ENCODE results near the gene TCHH.

Gene TCHH

DNA sequence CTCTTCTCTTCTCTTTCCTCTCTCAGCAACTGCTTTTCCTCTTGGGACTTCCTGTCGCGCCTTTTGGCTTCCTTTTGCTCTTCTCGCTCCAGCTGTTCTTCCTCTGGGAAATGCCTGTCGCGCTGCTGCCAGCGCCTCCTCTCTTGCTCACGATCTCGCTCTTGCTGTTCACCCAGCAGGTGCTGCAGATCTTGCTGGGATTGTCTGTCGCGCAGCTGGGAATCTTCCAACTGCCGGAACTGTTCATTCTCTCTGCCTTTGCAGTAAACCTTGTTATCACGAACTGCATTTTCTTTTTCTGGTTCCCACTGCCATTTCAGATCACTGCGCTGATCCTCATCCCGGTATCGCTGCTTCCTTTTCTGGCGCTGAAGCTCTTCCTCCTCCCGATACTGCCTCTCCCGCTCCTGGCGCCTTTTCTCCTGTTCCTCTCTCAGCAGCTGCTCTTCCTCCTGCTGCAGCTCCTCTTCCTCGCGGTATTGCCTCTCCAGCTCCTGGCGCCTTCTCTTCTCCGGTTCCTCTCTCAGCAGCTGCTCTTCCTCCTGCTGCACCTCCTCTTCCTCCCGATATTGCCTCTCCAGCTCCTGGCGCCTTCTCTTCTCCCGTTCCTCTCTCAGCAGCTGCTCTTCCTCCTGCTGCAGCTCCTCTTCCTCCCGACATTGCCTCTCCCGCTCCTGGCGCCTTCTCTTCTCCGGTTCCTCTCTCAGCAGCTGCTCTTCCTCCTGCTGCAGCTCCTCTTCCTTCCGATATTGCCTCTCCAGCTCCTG is 5.8 kb downstream of the TCHH start:
- CTCF ChIA-PET: interaction anchor here (1.4 to 2.2 kb wide), 2 partner anchors 74 to 79 kb away, joined by 4 to 5 read pairs; no protein-coding TSS in a partner anchor
- TF ChIP-seq, protein P1, sequence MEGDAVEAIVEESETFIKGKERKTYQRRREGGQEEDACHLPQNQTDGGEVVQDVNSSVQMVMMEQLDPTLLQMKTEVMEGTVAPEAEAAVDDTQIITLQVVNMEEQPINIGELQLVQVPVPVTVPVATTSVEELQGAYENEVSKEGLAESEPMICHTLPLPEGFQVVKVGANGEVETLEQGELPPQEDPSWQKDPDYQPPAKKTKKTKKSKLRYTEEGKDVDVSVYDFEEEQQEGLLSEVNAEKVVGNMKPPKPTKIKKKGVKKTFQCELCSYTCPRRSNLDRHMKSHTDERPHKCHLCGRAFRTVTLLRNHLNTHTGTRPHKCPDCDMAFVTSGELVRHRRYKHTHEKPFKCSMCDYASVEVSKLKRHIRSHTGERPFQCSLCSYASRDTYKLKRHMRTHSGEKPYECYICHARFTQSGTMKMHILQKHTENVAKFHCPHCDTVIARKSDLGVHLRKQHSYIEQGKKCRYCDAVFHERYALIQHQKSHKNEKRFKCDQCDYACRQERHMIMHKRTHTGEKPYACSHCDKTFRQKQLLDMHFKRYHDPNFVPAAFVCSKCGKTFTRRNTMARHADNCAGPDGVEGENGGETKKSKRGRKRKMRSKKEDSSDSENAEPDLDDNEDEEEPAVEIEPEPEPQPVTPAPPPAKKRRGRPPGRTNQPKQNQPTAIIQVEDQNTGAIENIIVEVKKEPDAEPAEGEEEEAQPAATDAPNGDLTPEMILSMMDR (IDR thresholded peaks at IDR 0.05; ENCODE audit: control extremely low read depth, extremely low read depth, low read depth, missing control alignments): no peak
- no peak for DNase-seq (ENCODE audit: extremely low spot score)
- POLR2A ChIA-PET: no interaction called here

DNA sequence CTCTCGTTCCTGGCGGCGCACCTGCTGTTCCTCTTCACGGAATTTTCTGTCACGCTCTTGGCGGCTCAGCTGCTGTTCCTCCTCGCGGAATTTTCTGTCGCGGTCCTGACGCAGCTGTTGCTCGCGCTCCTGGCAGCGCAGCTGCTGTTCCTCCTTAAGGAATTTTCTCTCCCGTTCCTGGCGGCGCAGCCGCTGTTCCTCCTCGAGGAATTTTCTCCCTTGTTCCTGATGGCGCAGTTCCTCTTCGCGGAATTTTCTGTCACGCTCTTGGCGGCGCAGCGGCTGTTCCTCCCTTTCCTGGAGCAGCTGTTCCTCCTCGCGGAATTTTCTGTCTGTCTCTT is 6.4 kb downstream of the TCHH start:
- POLR2A ChIA-PET: no interaction called here
- no peak for DNase-seq (ENCODE audit: extremely low spot score)
- CTCF ChIA-PET: interaction anchor here (2.2 kb wide), 1 partner anchor 75 kb away, joined by 5 read pairs; no protein-coding TSS in a partner anchor
- TF ChIP-seq, protein P1 (IDR thresholded peaks at IDR 0.05; ENCODE audit: control extremely low read depth, extremely low read depth, low read depth, missing control alignments): no peak

DNA sequence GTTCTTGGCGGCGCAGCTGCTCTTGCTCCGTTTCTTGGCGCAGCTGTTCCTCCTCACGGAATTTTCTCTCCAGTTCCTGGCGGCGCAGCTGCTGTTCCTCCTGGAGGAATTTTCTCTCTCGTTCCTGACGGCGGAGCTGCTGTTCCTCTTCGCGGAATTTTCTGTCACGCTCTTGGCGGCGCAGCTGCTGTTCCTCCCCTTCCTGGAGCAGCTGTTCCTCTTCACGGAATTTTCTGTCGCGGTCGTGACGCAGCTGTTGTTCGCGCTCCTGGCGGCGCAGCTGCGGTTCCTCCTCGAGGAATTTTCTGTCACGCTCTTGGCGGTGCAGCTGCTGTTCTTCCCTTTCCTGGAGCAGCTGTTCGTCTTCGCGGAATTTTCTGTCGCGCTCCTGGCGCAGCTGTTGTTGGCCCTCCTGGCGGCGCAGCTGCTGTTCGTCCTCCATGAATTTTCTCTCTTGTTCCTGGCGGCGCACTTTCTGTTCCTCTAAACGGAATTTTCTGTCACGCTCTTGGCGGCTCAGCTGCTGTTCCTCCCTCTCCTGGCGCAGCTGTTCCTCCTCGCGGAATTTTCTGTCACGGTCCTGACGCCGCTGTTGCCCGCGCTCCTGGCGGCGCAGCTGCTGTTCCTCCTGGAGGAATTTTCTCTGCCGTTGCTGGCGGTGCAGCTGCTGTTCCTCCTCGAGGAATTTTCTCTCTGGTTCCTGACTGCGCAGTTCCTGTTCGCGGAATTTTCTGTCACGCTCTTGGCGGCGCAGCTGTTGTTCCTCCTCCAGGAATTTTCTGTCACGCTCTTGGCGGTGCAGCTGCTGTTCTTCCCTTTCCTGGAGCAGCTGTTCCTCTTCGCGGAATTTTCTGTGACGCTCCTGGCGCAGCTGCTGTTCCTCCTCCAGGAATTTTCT is 7.0 kb downstream of the TCHH start:
- POLR2A ChIA-PET: no interaction called here
- CTCF ChIA-PET: interaction anchor here (1.1 kb wide), 1 partner anchor 77 kb away, joined by 3 read pairs; no protein-coding TSS in a partner anchor
- DNase-seq (ENCODE audit: extremely low spot score): no peak
- TF ChIP-seq, protein P1 (IDR thresholded peaks at IDR 0.05; ENCODE audit: control extremely low read depth, extremely low read depth, low read depth, missing control alignments): no peak

DNA sequence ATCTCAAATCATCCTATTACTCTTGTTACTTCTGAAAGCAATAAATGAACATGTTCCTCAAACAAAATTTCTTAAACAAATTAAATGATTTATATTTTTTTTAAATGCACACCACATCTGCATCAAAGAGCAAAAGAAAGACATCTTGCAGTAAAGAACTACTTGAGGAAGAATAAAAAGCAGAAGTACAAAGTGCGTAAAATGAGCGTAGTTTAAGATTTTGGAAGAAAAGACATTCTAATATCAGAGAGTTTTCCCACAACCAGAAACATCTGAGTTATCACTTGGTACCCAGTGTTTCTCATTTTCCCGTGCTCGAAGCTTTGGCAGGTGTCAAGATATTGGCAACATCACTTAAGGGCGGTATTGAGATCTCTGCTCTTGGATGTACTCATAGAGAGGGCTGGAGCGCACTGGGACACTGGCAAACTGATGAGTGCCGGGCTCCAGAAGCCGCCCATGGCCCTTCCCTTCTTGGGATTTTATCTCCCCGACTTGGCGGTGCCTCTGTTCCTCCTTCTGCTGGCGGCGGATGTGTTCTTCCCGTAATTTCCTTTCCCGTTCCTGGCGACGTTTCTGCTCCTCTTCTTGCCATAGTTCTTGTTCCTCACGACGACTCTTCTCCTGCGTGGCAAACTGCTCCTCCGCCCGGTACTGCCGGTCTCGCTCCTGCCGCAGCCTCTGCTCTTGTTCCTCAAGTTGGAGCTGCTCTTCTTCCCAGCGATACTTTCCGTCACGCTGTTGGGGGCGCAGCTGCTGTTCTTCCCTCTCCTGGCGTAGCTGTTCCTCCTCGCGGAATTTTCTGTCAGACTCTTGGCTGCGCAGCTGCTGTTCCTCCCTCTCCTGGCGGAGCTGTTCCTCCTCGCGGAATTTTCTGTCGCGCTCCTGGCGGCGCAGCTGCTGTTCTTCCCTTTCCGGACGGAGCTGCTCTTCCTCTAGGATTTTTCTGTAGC is 7.9 kb downstream of the TCHH start:
- DNase-seq (ENCODE audit: extremely low spot score): no peak
- ChIA-PET POLR2A (no interaction called here), CTCF (interaction anchor here (1.1 kb wide), 1 partner anchor 77 kb away, joined by 3 read pairs; no protein-coding TSS in a partner anchor)
- TF ChIP-seq, protein P1 (IDR thresholded peaks at IDR 0.05; ENCODE audit: control extremely low read depth, extremely low read depth, low read depth, missing control alignments): no peak

DNA sequence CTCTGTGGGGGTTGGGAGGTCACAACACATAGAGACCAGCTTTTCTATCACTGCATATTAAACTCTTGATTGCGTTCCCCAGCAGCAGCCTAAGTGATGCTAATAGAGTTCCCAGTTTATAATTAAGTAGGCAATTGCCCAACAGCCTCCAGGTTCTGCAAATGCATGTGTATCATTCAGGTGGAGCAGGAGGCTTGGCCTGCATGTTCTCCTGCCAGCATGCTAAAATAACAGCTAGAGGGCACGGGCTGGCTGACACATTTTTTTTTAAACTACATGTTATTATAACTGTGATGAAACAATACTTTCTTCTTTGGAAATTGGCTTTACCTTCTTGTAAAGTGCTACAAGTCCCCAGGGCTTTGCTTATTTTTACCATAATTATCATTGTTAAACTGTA is 10.4 kb downstream of the TCHH start:
- CTCF ChIA-PET: no interaction called here
- POLR2A ChIA-PET: no interaction called here
- TF ChIP-seq, protein P1 (IDR thresholded peaks at IDR 0.05; ENCODE audit: control extremely low read depth, extremely low read depth, low read depth, missing control alignments): no peak
- DNase-seq (ENCODE audit: extremely low spot score): no peak

DNA sequence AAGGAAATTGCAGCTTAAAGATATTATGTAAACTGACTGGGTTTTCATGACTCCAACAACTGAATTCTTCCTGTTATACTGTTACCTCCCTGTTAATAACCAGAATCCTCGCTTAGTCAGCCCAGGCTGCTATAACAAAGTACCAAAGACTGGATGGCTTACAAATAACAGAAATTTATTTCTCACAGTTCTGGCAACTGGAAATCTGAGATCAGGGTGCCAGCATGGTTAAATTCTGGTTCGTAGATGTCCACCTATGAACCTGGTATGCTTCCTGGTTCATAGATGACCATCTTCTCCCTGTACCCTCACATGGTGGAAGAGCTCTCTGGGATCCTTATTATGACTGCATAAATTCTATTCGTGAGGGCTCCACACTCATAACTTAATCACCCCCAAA is 18.3 kb downstream of the TCHH start:
- DNase-seq (ENCODE audit: extremely low spot score): no peak
- POLR2A ChIA-PET: no interaction called here
- CTCF ChIA-PET: no interaction called here
- TF ChIP-seq, protein P1 (IDR thresholded peaks at IDR 0.05; ENCODE audit: control extremely low read depth, extremely low read depth, low read depth, missing control alignments): no peak

Measured in GM10248 (cell line).